Activated CD4-positive, CD25-positive, alpha-beta regulatory T cell treated with anti-CD3 and anti-CD28 coated beads, Interleukin-2, amount 50 U/mL, for 72 hours (primary cell): ENCODE measurements around the gene RPS19BP1.

Experiments used
- DNase-seq: peaks from one replicate; pipeline ENCODE4 v3.0.0; 2021

Gene RPS19BP1

DNA sequence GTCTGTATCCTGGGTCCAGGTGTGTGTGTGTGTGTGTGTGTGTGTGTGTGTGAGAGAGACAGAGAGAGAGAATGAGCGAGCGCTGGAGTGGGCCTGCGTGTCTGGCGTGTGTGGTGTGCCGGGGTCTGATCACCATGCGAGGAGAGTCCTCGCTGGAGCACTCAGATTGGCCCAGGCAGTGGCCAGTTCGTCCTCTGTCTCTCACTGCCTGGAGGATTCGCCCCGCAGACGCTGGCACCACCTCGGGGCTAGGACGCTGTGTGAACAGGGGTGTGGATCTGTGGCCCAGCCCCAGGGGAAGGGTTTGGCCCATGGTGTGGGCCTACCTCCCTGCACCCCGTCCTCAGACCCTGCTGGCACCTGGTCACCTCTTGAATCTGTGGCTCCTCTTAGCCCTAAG, 26.4 kb upstream of the RPS19BP1 start:
- DNase-seq, result no peak

DNA sequence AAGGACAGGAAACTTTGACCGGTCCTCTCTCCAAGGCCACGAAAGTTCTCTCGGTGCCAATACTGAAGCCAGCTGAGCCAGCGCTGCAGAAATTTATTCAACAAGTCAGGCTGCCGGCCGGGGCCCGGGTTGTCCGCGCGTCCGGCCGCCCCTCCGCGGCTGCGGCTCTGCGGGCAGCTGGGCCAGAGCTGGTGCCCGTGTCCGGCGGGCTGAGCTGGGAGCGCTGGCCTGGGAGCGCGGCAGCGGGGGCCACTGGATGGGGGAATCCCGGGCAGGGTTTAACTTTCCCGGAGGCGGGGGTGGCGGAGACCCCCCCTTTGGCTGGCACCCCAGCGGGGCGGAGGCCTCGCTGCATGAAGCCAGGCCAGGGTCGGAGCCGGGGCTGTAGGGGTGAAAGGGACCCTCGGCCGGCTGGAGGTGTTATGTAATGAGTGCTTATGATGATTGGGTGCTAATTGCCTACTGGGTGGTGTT, 25.7 kb upstream of the RPS19BP1 start:
- no peak for DNase-seq

DNA sequence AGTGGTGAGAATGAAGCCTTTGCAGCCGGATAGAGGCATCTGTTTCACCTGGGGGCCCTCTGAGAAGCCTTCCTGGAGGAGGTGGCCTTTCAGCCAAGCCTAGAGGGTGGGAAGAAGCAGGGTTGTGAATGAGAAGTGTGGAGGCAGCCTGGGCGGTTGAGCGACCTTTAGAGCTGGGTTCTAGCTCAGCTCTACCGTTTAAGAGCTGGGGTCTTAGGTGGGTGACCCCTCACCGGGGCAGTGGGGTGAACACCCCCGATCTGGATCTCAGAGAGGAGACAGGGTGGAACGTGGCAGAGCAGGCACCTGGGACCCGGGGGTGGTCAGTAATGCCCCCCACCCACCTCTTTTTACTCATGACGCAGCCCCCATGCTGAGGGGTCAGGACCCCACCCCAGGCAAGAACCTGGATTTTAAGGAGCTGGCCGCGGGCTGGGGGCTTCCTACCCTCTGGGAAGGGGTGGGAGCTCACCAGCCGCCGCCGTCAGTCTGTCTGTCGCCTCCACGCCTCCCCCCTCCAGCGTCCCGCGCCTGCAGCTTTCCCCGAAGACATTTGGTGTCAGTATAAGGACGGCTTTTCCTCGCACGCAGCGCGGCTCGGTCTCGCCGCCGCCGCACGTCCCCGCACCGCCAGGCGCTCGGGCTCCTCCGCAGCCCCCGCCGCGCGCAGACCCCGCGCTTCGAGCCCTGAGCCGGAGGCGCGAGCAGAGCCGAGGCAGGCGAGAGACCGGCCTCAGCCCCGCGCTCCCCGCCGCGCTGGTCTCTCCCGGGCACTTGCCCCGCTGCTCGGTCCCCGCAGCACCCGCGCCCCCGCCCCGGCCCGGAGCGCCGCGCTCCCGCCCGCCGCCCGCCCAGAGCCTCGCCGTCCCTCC, 24.7 kb upstream of the RPS19BP1 start:
- DNase-seq, result no peak

GRCh38 chr22:39554151-39554550, 21.6 kb upstream of the RPS19BP1 start:
- no peak for DNase-seq

DNA sequence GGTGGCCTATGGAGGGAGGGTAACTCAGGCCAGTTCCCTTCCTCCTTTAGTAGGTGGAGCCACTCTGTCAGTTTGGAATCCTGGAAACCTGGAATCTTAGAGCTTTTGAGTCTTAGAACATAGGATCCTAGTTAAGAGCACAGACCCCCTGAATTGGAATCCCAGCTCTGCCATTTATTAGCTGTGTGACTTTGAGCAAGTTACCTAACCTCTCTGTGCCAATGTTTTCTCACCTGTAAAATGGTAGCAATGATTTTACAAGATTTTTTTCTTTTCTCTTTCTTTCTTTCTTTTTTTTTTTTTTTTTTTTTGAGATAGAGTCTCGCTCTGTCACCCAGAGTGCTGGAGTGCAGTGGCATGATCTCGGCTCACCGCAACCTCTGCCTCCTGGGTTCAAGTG, 20.9 kb upstream of the RPS19BP1 start:
- DNase-seq, result no peak

- DNase-seq, result no peak
Observed at GRCh38 chr22:39547587-39547947, 15.0 kb upstream of the RPS19BP1 start.

GRCh38 chr22:39546889-39547586, 14.5 kb upstream of the RPS19BP1 start:
- DNase-seq, result no peak

GRCh38 chr22:39545386-39546365, 13.1 kb upstream of the RPS19BP1 start:
- DNase-seq, result no peak

DNA sequence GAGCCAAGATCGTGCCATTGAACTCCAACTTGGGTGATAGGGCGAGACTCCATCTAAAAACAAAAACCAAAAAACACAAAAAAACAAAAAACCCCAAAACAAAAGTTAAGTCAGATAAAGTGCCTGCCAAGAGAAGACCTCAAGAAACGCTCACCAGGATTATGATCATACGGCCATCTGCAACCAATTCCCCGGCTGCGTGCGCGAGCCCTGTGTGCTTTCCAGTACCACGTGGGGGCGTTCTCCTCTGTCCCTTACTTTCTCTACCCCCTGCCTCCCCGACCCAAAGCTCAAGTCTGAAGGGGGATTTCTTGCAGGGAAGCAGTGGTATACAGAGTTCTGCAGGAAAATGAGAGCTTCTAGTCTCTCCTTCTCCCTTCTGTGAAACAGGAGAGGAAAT, 10.5 kb upstream of the RPS19BP1 start:
- no peak for DNase-seq

GRCh38 chr22:39537975-39538374, 5.4 kb upstream of the RPS19BP1 start:
- DNase-seq, result no peak

GRCh38 chr22:39536711-39537110, 4.2 kb upstream of the RPS19BP1 start:
- DNase-seq, result no peak

GRCh38 chr22:39535831-39536449, 3.4 kb upstream of the RPS19BP1 start:
- DNase-seq, result no peak

DNA sequence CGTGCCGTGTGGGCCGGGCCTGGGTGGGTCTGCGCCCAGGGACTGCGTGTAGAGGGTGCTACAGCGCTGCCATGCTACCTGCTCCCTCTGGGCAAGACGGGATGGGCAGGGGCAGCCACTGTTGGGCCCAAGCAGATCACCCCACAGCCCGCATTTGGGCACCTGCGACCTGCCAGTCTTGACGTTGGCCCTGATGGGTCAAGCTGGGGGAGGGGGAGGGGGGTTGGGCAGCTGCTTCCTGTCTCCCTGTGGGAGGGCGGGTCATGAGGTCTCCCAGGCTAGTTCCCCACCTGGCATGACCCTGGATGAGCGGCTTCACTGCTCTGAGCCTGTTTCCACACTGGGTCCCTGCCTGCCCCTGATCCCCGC, 2.8 kb upstream of the RPS19BP1 start:
- DNase-seq, result no peak

- DNase-seq, result peak; percentile 89
Observed at GRCh38 chr22:39534591-39535356, 2.2 kb upstream of the RPS19BP1 start.

- no peak for DNase-seq
Observed at GRCh38 chr22:39534092-39534506, 1.6 kb upstream of the RPS19BP1 start.

DNA sequence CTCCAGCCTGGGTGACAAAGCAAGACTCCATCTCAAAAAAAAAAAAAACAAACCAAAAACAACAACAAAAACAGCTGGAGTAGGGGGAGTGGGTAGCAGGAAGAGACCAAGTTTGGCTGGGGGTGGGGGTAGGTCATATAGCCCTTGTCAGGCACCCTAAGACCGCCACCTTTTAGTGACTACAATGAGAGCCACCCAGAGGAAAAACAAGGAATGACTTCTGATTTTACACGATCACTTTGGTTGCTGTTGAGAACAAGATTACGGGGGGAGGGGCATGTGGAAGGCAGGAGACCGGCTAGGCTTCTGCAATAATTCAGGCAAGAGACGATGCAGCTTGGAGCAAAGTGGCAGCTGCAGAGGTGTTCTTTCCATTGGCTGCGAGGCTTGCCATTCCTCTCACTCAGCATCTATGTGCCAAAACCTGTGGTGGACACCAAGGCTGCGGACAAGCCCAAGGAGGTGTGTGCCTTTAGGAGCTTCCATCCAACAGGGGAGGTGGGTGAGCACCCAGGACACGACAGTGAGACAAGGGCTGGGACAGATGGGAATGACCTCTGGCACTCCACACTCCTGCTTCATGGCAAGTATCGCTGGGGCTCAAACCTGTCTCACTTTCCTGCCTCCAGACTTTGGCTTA, 1.7 kb downstream of the RPS19BP1 start:
- DNase-seq, result no peak

GRCh38 chr22:39530116-39530515, 2.4 kb downstream of the RPS19BP1 start:
- DNase-seq, result no peak

DNA sequence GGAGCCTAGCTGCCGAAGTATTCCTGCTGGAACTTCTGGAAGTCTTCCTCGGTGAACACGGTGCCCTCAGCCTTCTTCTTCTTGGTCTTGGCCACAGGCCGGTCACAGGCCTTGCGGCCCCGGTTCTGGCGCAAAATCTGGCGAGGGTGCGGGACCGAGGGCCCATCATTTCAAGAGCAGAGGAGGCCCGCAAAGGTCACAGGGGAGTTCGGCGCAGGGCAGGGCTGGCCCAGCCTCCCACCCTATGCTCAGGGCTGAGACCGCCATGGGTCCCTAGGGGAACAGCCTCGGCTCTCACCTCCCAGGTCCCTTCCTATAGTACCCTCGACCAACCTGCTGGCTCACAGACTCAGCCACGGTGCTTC, 3.1 kb downstream of the RPS19BP1 start:
- DNase-seq, result no peak

GRCh38 chr22:39528681-39529486, 3.7 kb downstream of the RPS19BP1 start:
- peak; percentile 86 for DNase-seq

DNA sequence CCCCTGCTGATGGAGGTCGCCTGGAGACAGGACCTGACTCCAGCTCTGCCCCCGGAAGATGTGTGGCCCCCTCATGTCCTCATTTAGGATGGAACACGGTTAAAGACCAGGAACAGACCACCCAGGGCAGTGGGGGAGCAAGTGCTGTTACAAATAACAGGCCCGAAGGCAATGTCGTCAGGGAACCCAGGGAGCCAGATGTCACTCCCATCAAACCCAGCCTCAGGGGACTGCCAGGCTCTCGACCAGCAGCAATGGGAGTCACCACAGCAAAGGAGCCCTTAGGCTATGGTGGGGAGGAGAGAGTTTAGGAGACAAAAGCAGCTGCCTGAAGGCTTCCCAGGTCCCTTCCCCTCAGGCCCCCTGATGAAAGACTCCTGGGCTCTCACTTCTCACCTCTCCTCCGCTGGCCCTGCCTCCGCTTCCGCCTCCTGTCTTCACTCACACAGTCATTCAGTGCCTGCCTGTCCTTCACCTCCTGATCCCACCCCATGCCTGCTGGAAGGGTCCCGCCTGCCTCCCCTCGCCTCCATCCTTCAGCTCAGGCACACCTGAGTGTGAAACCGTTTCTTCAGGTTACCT, 4.4 kb downstream of the RPS19BP1 start:
- DNase-seq, result no peak
